HL-60 (cell line): ENCODE results near the gene GAK.

ENCODE experiments used
- DNase-seq, 2 experiments: peaks; one replicate each; pipeline ENCODE4 v3.0.0-alpha.2; 2010 to 2020; ENCODE audit warnings: low read depth in 1 of 2, low spot score in 1 of 2
- H3K27ac ChIP-seq: fragments of 250-450 bp; sonication (Bioruptor Pico); replicated peaks from 2 replicates; pipeline ENCODE4 v1.5.1; 2020; ENCODE audit warnings: mild to moderate bottlenecking, moderate library complexity
- H3K27me3 ChIP-seq: fragments of 250-450 bp; sonication (Bioruptor Pico); 2 replicates; pipeline ENCODE4 v1.5.1; 2021; ENCODE audit warnings: mild to moderate bottlenecking, moderate library complexity; ENCODE audit not compliant: insufficient read depth, poor library complexity, severe bottlenecking
- H3K4me3 ChIP-seq: replicated peaks from 2 replicates; pipeline ENCODE4 v1.5.1; 2011; ENCODE audit warnings: mild to moderate bottlenecking, control low read depth, low read length; ENCODE audit not compliant: insufficient read depth
- CTCF ChIP-seq: IDR thresholded peaks from one replicate; pipeline ENCODE4 v1.5.1; 2011; ENCODE audit warnings: low read length, control low read depth, inconsistent platforms; ENCODE audit not compliant: insufficient read depth
- GABPA ChIP-seq: IDR thresholded peaks from 2 replicates; pipeline ENCODE4 v1.6.1; 2012; ENCODE audit warnings: low read depth
- POLR2AphosphoS5 ChIP-seq: IDR thresholded peaks from 2 replicates; pipeline ENCODE4 v1.6.1; 2012; ENCODE audit warnings: low read depth
- REST ChIP-seq: IDR thresholded peaks from 2 replicates; pipeline ENCODE4 v1.6.1; 2012; ENCODE audit warnings: low read depth; ENCODE audit not compliant: insufficient replicate concordance
- SPI1 ChIP-seq: IDR thresholded peaks from 2 replicates; pipeline ENCODE4 v1.6.1; 2012; ENCODE audit warnings: low read depth, mild to moderate bottlenecking, borderline replicate concordance

Gene GAK

GRCh38 chr4:896216-896615 lies 35.9 kb downstream of the GAK start:
- Histone ChIP-seq H3K27me3 (no peaks in the 10 kb centered on the region), H3K4me3 (no peak overlapping the region), H3K27ac (no peak overlapping the region)
- TF ChIP-seq GABPA (no peak), REST (no peak), POLR2AphosphoS5 (no peak), CTCF (no peak), SPI1 (no peak)
- no peak for DNase-seq

GRCh38 chr4:895596-895995 lies 36.5 kb downstream of the GAK start:
- TF ChIP-seq REST (no peak), POLR2AphosphoS5 (no peak), SPI1 (no peak), CTCF (no peak), GABPA (no peak)
- H3K27me3 ChIP-seq = no peaks in the 10 kb centered on the region
- no peak for DNase-seq
- H3K4me3 ChIP-seq = no peak overlapping the region
- no peak overlapping the region for H3K27ac ChIP-seq

GRCh38 chr4:893995-894705 lies 38.0 kb downstream of the GAK start:
- no peak for DNase-seq
- Histone ChIP-seq H3K4me3 (no peak overlapping the region), H3K27ac (no peak overlapping the region), H3K27me3 (no peaks in the 10 kb centered on the region)
- TF ChIP-seq POLR2AphosphoS5 = no peak
- no peak for TF ChIP-seq CTCF
- TF ChIP-seq REST = no peak
- TF ChIP-seq GABPA = no peak
- TF ChIP-seq SPI1 = no peak
